HG03139 (cell line): ENCODE data around the gene OR51A7.
"Not testable (repeated sequence)": the region's sequence is repeated elsewhere in the genome, so short reads cannot be mapped to it uniquely, and the experiment has no call there.

ENCODE experiments used
- ATAC-seq: cut with Tn5 transposase; IDR thresholded peaks from one replicate; pipeline ENCODE4 v1.9.1; 2021; ENCODE audit not compliant: unreplicated experiment

The OR51A7 gene

DNA sequence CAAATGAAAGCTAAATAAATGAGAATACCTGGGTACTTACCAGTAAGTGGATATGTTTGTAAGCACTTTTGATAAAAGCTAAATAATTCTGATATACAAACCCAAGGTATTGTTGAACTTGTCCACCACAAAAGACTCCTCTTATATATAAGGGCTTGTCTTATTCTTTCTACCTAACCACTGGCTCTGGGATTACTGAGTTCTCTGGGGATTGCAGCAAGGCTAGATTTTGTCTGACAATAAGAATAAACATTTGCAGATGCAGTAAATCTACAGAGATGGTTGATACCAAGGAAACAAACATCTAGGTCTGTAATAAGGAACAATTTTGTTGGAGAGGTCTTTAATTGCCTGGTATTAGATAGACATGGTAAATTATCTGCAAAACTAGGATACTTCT lies 43.9 kb downstream of the OR51A7 start, which contains the start of gene OR51A4:
TSS of gene OR51A4 (minus strand) at position 101 of the 400 bp plus-strand sequence. CDS start 505 bp downstream, outside the sequence.
- ATAC-seq, result no peak

DNA sequence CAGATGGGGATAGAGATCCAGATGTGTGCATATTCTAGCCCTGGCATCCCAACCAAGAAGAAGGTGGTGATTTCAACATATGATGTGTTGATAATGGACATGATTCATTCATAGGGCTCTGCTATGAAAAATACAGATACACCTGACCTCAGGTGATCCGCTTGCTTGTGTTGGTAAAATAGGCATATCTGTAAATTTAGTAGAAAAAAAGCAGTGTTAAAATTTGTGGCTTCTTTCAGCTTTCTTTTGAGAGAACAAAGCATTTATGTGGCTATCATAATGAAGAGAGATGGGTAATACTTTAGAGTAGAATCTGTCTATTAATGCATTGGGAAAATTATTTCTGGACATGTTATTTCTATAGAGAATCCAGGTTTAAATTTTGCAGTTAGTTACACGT lies 52.0 kb downstream of the OR51A7 start, which contains the start of gene OR51A2:
TSS of gene OR51A2 (minus strand) at position 101 of the 400 bp plus-strand sequence. CDS start at position 101, 0 bp downstream.
- not testable (repeated sequence) for ATAC-seq

DNA sequence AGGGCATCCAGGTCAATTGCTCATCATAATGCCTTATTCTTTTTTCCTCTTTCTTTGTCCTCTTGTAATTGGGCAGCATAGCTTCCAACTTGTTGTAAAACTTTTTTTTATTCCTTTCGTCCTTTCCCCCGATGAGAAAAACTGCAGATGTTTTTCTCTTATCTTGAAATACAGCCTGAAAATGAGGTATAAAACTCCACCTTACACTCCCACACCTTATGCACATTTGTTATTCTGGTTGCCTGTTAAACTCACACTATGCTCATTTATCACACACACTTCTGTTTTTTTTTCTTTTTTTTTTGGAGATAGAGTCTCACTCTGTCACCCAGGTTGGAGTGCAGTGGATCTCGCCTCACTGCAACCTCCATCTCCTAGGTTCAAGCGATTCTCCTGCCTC lies 53.8 kb downstream of the OR51A7 start:
- ATAC-seq, result no peak
